ENCODE data around the gene F7. TPM values are rescaled to one million over a fixed set of nuclear protein-coding genes. Genes with fewer than 3 reads are reported as not detected.

Gene F7
- total RNA-seq, 4 donors from 2014 or later = 0.17 TPM; not detected in 3

GRCh38 chr13:113149711-113150549, 44.3 kb downstream of the F7 start:
- TF ChIP-seq CTCF (IDR thresholded peaks at IDR 0.05; ENCODE audit: low read depth) = no peak

GRCh38 chr13:113150550-113151365, 45.2 kb downstream of the F7 start:
- no peak for TF ChIP-seq CTCF (IDR thresholded peaks at IDR 0.05; ENCODE audit: low read depth)

GRCh38 chr13:113151745-113152690, 46.4 kb downstream of the F7 start:
- TF ChIP-seq CTCF (IDR thresholded peaks at IDR 0.05; ENCODE audit: low read depth) = no peak

- no peak for TF ChIP-seq CTCF (IDR thresholded peaks at IDR 0.05; ENCODE audit: low read depth)
Observed at GRCh38 chr13:113152691-113152983, 47.0 kb downstream of the F7 start.

- no peak for TF ChIP-seq CTCF (IDR thresholded peaks at IDR 0.05; ENCODE audit: low read depth)
Observed at GRCh38 chr13:113152984-113153809, 47.6 kb downstream of the F7 start.

- TF ChIP-seq CTCF (IDR thresholded peaks at IDR 0.05; ENCODE audit: low read depth) = no peak
Observed at GRCh38 chr13:113153810-113154748, 48.5 kb downstream of the F7 start.
